Neural progenitor cell (in vitro differentiated cells): ENCODE results near the gene MDM4. TPM values are rescaled to one million over a fixed set of nuclear protein-coding genes. Genes with fewer than 3 reads are reported as not detected.

Experiments
- DNase-seq: peaks from one replicate; pipeline ENCODE4 v3.0.0-alpha.2; 2016; ENCODE audit warnings: low spot score
- H2AFZ ChIP-seq: fragments of 200-600 bp; sonication (generic); replicated peaks from 2 replicates; pipeline ENCODE4 v1.6.1; 2016; ENCODE audit warnings: antibody characterized with exemption
- H3F3A ChIP-seq: fragments of 200-600 bp; sonication (generic); 2 replicates; pipeline ENCODE4 v1.6.1; 2016; ENCODE audit warnings: antibody characterized with exemption, low read depth
- H3K27ac ChIP-seq: fragments of 200-600 bp; sonication (generic); 2 replicates; pipeline ENCODE4 v1.5.1; 2016; ENCODE audit warnings: mild to moderate bottlenecking
- H3K27me3 ChIP-seq: fragments of 200-600 bp; sonication (generic); 2 replicates; pipeline ENCODE4 v1.6.1; 2016; ENCODE audit warnings: mild to moderate bottlenecking, moderate library complexity
- H3K36me3 ChIP-seq: fragments of 200-600 bp; sonication (generic); 2 replicates; pipeline ENCODE4 v1.5.1; 2016
- H3K4me1 ChIP-seq: fragments of 200-600 bp; sonication (generic); 2 replicates; pipeline ENCODE4 v1.6.1; 2016; ENCODE audit warnings: mixed run types
- H3K4me2 ChIP-seq: fragments of 200-600 bp; sonication (generic); 2 replicates; pipeline ENCODE4 v1.6.1; 2016
- H3K4me3 ChIP-seq: fragments of 200-600 bp; sonication (generic); 2 replicates; pipeline ENCODE4 v1.5.1; 2016
- H3K79me2 ChIP-seq: fragments of 200-600 bp; sonication (generic); 2 replicates; pipeline ENCODE4 v1.6.1; 2016; ENCODE audit warnings: low read depth
- H3K9ac ChIP-seq: fragments of 200-600 bp; sonication (generic); 2 replicates; pipeline ENCODE4 v1.6.1; 2016
- H3K9me3 ChIP-seq: fragments of 200-600 bp; sonication (generic); 2 replicates; pipeline ENCODE4 v1.5.1; 2016; ENCODE audit warnings: low read depth
- H4K20me1 ChIP-seq: fragments of 200-600 bp; sonication (generic); 2 replicates; pipeline ENCODE4 v1.6.1; 2016; ENCODE audit warnings: low read depth
- H3K27ac Mint-ChIP-seq: 3 replicates; pipeline ENCODE4 v1.8.0; 2021; ENCODE audit warnings: mixed read lengths
- H3K27me3 Mint-ChIP-seq: 2 replicates; pipeline ENCODE4 v1.8.0; 2022; ENCODE audit warnings: low read depth, mild to moderate bottlenecking, inconsistent platforms, moderate library complexity, mixed read lengths; ENCODE audit not compliant: insufficient read depth
- H3K36me3 Mint-ChIP-seq: 3 replicates; pipeline ENCODE4 v1.8.0; 2021; ENCODE audit warnings: mixed read lengths
- H3K4me1 Mint-ChIP-seq: 3 replicates; pipeline ENCODE4 v1.8.0; 2021; ENCODE audit warnings: mixed read lengths
- H3K4me3 Mint-ChIP-seq: 3 replicates; pipeline ENCODE4 v1.8.0; 2021; ENCODE audit warnings: mild to moderate bottlenecking, moderate library complexity, mixed read lengths
- H3K9me3 Mint-ChIP-seq: 3 replicates; pipeline ENCODE4 v1.8.0; 2020; ENCODE audit warnings: mixed read lengths
- EZH2 ChIP-seq: fragments of 200-600 bp; sonication (generic); IDR thresholded peaks from 2 replicates; pipeline ENCODE4 v1.6.1; 2017; ENCODE audit warnings: antibody characterized with exemption, mild to moderate bottlenecking, moderate library complexity
- EZH2phosphoT487 ChIP-seq: fragments of 200-600 bp; sonication (generic); IDR thresholded peaks from 2 replicates; pipeline ENCODE4 v1.6.1; 2017; ENCODE audit warnings: antibody characterized with exemption
- total RNA-seq: library from RNA; depleted of rRNA; stranded (reverse); fragments of >200 nt; gene quantifications from 2 replicates; pipeline ENCODE4 v1.2.3, GENCODE V29; 2015; ENCODE audit warnings: low replicate concordance
- TF ChIP-seq, protein P1 (sequence below): fragments of 200-600 bp; sonication (generic); IDR thresholded peaks from 2 replicates; pipeline ENCODE4 v1.5.1; 2017; ENCODE audit warnings: antibody characterized with exemption, mild to moderate bottlenecking

MDM4 gene
- total RNA-seq, 1 donor from 2014 or later: 72.9 TPM

DNA sequence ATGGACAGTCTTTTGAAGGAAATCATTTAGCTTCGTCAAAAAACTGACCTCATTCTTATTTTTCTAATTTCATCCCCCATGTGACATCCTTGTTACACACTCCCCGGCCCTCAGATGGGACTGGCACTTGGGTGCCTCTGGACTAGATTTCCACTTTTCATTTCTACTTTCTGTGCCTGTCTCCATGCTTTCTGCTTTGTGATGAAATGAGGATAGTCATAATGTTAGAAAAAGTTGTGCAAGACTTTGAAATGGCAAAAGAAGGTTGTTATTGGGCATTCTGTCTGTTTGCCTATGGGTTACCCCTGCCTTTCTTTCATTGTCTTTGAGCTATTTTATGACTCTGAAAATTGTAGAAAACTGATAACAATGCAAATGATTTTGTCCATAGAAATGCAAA, 54.9 kb downstream of the MDM4 start:
- no peak for DNase-seq
- H3K4me1 ChIP-seq: peaks cover 37% of the 10 kb centered on the region
- no peak overlapping the region for H3K4me2 ChIP-seq
- Mint-ChIP-seq H3K9me3 (no peaks in the 10 kb centered on the region), H3K27me3 (peaks cover 10% of the 10 kb centered on the region), H3K4me3 (no peak overlapping the region), H3K27ac (no peak overlapping the region), H3K36me3 (no peaks in the 10 kb centered on the region), H3K4me1 (peaks cover 49% of the 10 kb centered on the region)
- no peak overlapping the region for H3K4me3 ChIP-seq
- no peak overlapping the region for H2AFZ ChIP-seq
- peaks cover 23% of the 10 kb centered on the region for H3F3A ChIP-seq
- no peak overlapping the region for H3K27ac ChIP-seq
- H3K9me3 ChIP-seq: no peaks in the 10 kb centered on the region
- TF ChIP-seq EZH2phosphoT487: no peak
- TF ChIP-seq EZH2: no peak
- H3K27me3 ChIP-seq: peaks cover 3% of the 10 kb centered on the region
- H3K36me3 ChIP-seq: no peaks in the 10 kb centered on the region
- no peak overlapping the region for H3K9ac ChIP-seq
- H4K20me1 ChIP-seq: no peaks in the 10 kb centered on the region
- H3K79me2 ChIP-seq: no peaks in the 10 kb centered on the region

DNA sequence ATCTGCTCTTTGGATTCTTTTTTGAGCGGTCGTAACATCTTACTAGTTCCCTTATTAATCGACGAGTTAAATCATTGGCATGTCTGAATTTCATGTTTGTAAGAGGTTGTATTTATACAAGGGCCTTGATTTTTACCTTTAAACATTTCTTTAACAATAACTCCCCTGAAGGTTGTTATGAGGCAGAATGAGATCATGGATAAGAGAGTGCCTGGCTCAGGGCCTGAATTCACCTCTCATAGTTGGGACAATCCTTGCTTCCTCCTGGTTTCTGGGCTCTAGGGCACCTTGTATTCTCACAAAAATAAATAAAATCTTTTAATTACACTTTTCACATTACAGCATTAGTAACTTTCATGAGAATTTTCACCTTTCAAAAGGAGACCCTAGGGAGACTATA, 55.4 kb downstream of the MDM4 start:
- no peaks in the 10 kb centered on the region for H3K9me3 Mint-ChIP-seq
- Histone ChIP-seq H3K9ac (no peak overlapping the region), H3F3A (peaks cover 24% of the 10 kb centered on the region), H3K4me2 (no peak overlapping the region), H3K4me1 (peaks cover 37% of the 10 kb centered on the region), H3K79me2 (no peaks in the 10 kb centered on the region), H3K27ac (no peak overlapping the region), H3K27me3 (peaks cover 3% of the 10 kb centered on the region), H3K4me3 (no peak overlapping the region), H3K9me3 (no peaks in the 10 kb centered on the region), H4K20me1 (no peaks in the 10 kb centered on the region), H3K36me3 (no peaks in the 10 kb centered on the region), H2AFZ (no peak overlapping the region)
- H3K36me3 Mint-ChIP-seq: no peaks in the 10 kb centered on the region
- peaks cover 10% of the 10 kb centered on the region for H3K27me3 Mint-ChIP-seq
- no peak overlapping the region for H3K4me3 Mint-ChIP-seq
- H3K27ac Mint-ChIP-seq: no peak overlapping the region
- TF ChIP-seq EZH2phosphoT487 (no peak), EZH2 (no peak)
- TF ChIP-seq, protein P1, sequence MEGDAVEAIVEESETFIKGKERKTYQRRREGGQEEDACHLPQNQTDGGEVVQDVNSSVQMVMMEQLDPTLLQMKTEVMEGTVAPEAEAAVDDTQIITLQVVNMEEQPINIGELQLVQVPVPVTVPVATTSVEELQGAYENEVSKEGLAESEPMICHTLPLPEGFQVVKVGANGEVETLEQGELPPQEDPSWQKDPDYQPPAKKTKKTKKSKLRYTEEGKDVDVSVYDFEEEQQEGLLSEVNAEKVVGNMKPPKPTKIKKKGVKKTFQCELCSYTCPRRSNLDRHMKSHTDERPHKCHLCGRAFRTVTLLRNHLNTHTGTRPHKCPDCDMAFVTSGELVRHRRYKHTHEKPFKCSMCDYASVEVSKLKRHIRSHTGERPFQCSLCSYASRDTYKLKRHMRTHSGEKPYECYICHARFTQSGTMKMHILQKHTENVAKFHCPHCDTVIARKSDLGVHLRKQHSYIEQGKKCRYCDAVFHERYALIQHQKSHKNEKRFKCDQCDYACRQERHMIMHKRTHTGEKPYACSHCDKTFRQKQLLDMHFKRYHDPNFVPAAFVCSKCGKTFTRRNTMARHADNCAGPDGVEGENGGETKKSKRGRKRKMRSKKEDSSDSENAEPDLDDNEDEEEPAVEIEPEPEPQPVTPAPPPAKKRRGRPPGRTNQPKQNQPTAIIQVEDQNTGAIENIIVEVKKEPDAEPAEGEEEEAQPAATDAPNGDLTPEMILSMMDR: no peak
- DNase-seq: no peak
- peaks cover 49% of the 10 kb centered on the region for H3K4me1 Mint-ChIP-seq

DNA sequence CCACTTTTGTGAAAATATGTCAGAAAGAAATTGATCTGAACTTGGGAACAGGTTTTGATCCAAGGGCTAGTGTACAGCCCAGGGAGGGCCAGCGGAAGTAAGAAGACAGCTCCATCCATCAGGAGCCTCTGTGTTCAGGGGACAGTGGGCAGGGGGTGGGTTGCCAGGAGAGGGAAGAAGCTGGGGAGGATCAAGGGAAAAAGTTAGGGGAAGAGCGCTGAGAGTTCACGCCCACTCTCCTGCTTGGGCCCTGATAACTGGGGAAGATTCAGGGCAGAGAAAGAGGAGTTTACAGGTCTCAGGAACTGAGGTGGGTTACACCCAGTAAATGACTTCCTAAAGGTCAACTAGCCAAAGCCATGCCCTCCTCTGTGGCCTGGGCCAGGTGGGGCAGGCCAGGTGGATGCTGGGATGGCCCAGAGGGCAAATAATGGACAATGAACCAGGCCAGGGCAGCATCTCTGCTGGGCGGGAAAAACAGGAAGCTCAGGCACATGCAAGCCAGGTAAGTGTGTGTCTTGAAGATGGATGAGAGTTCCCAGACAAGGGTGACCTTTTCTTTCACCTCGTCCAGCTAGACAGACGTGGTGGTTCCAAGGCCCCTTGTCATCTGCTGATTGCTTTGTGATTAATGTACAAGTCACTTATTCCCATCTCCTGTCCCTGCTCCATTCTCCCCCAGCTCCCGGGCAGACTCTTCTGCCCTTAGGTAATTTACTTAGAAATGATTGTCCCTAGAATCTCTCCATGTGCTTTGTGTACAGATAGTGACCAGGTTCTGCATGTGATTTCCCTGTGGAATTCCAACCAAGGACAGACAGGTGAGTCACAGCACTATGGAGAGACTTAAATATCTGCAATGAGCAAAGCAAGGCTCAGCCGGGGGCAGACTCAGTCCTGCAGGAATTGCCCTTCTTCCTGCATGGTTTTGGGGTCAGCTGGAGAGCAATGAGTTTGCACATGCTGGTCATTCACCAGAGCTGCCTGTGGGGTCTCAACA, 57.0 kb downstream of the MDM4 start:
- H2AFZ ChIP-seq: no peak overlapping the region
- H3K9me3 ChIP-seq: no peaks in the 10 kb centered on the region
- peaks cover 48% of the 10 kb centered on the region for H3K4me1 Mint-ChIP-seq
- H3K27ac ChIP-seq: no peak overlapping the region
- DNase-seq: no peak
- no peak overlapping the region for H3K4me3 Mint-ChIP-seq
- H3K79me2 ChIP-seq: no peaks in the 10 kb centered on the region
- no peaks in the 10 kb centered on the region for H3K36me3 ChIP-seq
- H4K20me1 ChIP-seq: no peaks in the 10 kb centered on the region
- H3K27me3 Mint-ChIP-seq: peaks cover 6% of the 10 kb centered on the region
- peaks cover 32% of the 10 kb centered on the region for H3F3A ChIP-seq
- H3K9me3 Mint-ChIP-seq: no peaks in the 10 kb centered on the region
- no peak overlapping the region for H3K4me2 ChIP-seq
- peaks cover 3% of the 10 kb centered on the region for H3K27me3 ChIP-seq
- H3K27ac Mint-ChIP-seq: no peak overlapping the region
- H3K4me1 ChIP-seq: peaks cover 42% of the 10 kb centered on the region
- no peak for TF ChIP-seq EZH2
- TF ChIP-seq, protein P1: no peak
- no peak for TF ChIP-seq EZH2phosphoT487
- no peak overlapping the region for H3K9ac ChIP-seq
- no peak overlapping the region for H3K4me3 ChIP-seq
- no peaks in the 10 kb centered on the region for H3K36me3 Mint-ChIP-seq
